Activated T-cell treated with anti-CD3 and anti-CD28 coated beads, Interleukin-2, amount 50 U/mL, for 24 hours (primary cell): Measurements from ENCODE around the gene SMO.

ENCODE experiments used
- DNase-seq: peaks from one replicate; pipeline ENCODE4 v3.0.0-alpha.2; 2020
- H3K27ac Mint-ChIP-seq: 2 replicates; pipeline ENCODE4 v1.8.0; 2020; ENCODE audit warnings: mild to moderate bottlenecking, mixed read lengths
- H3K27me3 Mint-ChIP-seq: 2 replicates; pipeline ENCODE4 v1.8.0; 2020; ENCODE audit warnings: mixed read lengths
- H3K36me3 Mint-ChIP-seq: 2 replicates; pipeline ENCODE4 v1.8.0; 2020; ENCODE audit warnings: low read depth, mixed read lengths
- H3K4me1 Mint-ChIP-seq: 2 replicates; pipeline ENCODE4 v1.8.0; 2020; ENCODE audit warnings: low read depth, mixed read lengths
- H3K4me3 Mint-ChIP-seq: 2 replicates; pipeline ENCODE4 v1.8.0; 2020; ENCODE audit warnings: mild to moderate bottlenecking, moderate library complexity, mixed read lengths
- H3K9me3 Mint-ChIP-seq: 2 replicates; pipeline ENCODE4 v1.8.0; 2020; ENCODE audit warnings: mixed read lengths

SMO gene

GRCh38 chr7:129188372-129188891, at the start of gene SMO:
Gene SMO, plus strand, starts transcription at chr7:129188633. Its CDS starts 519 bp downstream, at chr7:129189152.
- DNase-seq, result peak; percentile 53
- H3K27me3 Mint-ChIP-seq, result peaks cover 71% of the 10 kb centered on the region
- H3K27ac Mint-ChIP-seq, result no peak within 1 kb of the TSS
- H3K36me3 Mint-ChIP-seq, result no peaks in the 10 kb centered on the region
- no peaks in the 10 kb centered on the region for H3K9me3 Mint-ChIP-seq
- peaks cover 9% of the 10 kb centered on the region for H3K4me1 Mint-ChIP-seq
- H3K4me3 Mint-ChIP-seq, result peak within 1 kb of the TSS; percentile 60

GRCh38 chr7:129143724-129144094, 44.7 kb upstream of the SMO start:
- Mint-ChIP-seq H3K4me3 (peak overlapping the region; percentile 84), H3K4me1 (peaks cover 18% of the 10 kb centered on the region), H3K27ac (no peak overlapping the region), H3K9me3 (no peaks in the 10 kb centered on the region), H3K27me3 (peaks cover 25% of the 10 kb centered on the region), H3K36me3 (no peaks in the 10 kb centered on the region)
- DNase-seq, result no peak

GRCh38 chr7:129144095-129144833, 44.2 kb upstream of the SMO start, which contains the start of gene TSPAN33:
Gene TSPAN33, plus strand, starts transcription at chr7:129144707. Its CDS starts 274 bp downstream, at chr7:129144981.
- H3K9me3 Mint-ChIP-seq, result no peaks in the 10 kb centered on the region
- peaks cover 25% of the 10 kb centered on the region for H3K27me3 Mint-ChIP-seq
- H3K4me1 Mint-ChIP-seq, result peaks cover 18% of the 10 kb centered on the region
- H3K4me3 Mint-ChIP-seq, result peak within 1 kb of the TSS; percentile 84
- no peaks in the 10 kb centered on the region for H3K36me3 Mint-ChIP-seq
- peak; percentile 78 for DNase-seq
- no peak within 1 kb of the TSS for H3K27ac Mint-ChIP-seq

- peaks cover 18% of the 10 kb centered on the region for H3K4me1 Mint-ChIP-seq
- H3K36me3 Mint-ChIP-seq, result no peaks in the 10 kb centered on the region
- H3K27ac Mint-ChIP-seq, result no peak overlapping the region
- DNase-seq, result peak; percentile 51
- peak overlapping the region; percentile 75 for H3K4me3 Mint-ChIP-seq
- H3K27me3 Mint-ChIP-seq, result peaks cover 25% of the 10 kb centered on the region
- H3K9me3 Mint-ChIP-seq, result no peaks in the 10 kb centered on the region
Measured at GRCh38 chr7:129144834-129145668, 43.4 kb upstream of the SMO start.

GRCh38 chr7:129146237-129146979, 42.0 kb upstream of the SMO start:
- DNase-seq, result no peak
- H3K27ac Mint-ChIP-seq, result no peak overlapping the region
- peaks cover 25% of the 10 kb centered on the region for H3K27me3 Mint-ChIP-seq
- H3K36me3 Mint-ChIP-seq, result no peaks in the 10 kb centered on the region
- peak overlapping the region; percentile 75 for H3K4me3 Mint-ChIP-seq
- H3K9me3 Mint-ChIP-seq, result no peaks in the 10 kb centered on the region
- peaks cover 18% of the 10 kb centered on the region for H3K4me1 Mint-ChIP-seq

GRCh38 chr7:129147731-129148130, 40.7 kb upstream of the SMO start:
- no peak overlapping the region for H3K27ac Mint-ChIP-seq
- H3K4me3 Mint-ChIP-seq, result no peak overlapping the region
- H3K27me3 Mint-ChIP-seq, result peaks cover 25% of the 10 kb centered on the region
- DNase-seq, result no peak
- no peaks in the 10 kb centered on the region for H3K9me3 Mint-ChIP-seq
- H3K4me1 Mint-ChIP-seq, result peaks cover 18% of the 10 kb centered on the region
- no peaks in the 10 kb centered on the region for H3K36me3 Mint-ChIP-seq

- H3K4me3 Mint-ChIP-seq, result no peak overlapping the region
- peaks cover 9% of the 10 kb centered on the region for H3K4me1 Mint-ChIP-seq
- DNase-seq, result no peak
- peaks cover 9% of the 10 kb centered on the region for H3K27me3 Mint-ChIP-seq
- no peak overlapping the region for H3K27ac Mint-ChIP-seq
- H3K9me3 Mint-ChIP-seq, result no peaks in the 10 kb centered on the region
- H3K36me3 Mint-ChIP-seq, result no peaks in the 10 kb centered on the region
Measured at GRCh38 chr7:129149511-129149910, 38.9 kb upstream of the SMO start.

GRCh38 chr7:129150199-129150996, 38.0 kb upstream of the SMO start:
- peaks cover 9% of the 10 kb centered on the region for H3K27me3 Mint-ChIP-seq
- no peak overlapping the region for H3K27ac Mint-ChIP-seq
- no peak overlapping the region for H3K4me3 Mint-ChIP-seq
- peaks cover 7% of the 10 kb centered on the region for H3K4me1 Mint-ChIP-seq
- H3K9me3 Mint-ChIP-seq, result no peaks in the 10 kb centered on the region
- no peaks in the 10 kb centered on the region for H3K36me3 Mint-ChIP-seq
- no peak for DNase-seq

GRCh38 chr7:129157651-129158050, 30.8 kb upstream of the SMO start:
- DNase-seq, result no peak
- Mint-ChIP-seq H3K4me1 (no peaks in the 10 kb centered on the region), H3K27me3 (no peaks in the 10 kb centered on the region), H3K27ac (no peak overlapping the region), H3K36me3 (no peaks in the 10 kb centered on the region), H3K4me3 (no peak overlapping the region), H3K9me3 (no peaks in the 10 kb centered on the region)

- H3K36me3 Mint-ChIP-seq, result no peaks in the 10 kb centered on the region
- no peaks in the 10 kb centered on the region for H3K9me3 Mint-ChIP-seq
- H3K4me3 Mint-ChIP-seq, result no peak overlapping the region
- no peaks in the 10 kb centered on the region for H3K4me1 Mint-ChIP-seq
- no peaks in the 10 kb centered on the region for H3K27me3 Mint-ChIP-seq
- no peak for DNase-seq
- no peak overlapping the region for H3K27ac Mint-ChIP-seq
Measured at GRCh38 chr7:129159539-129159938, 28.9 kb upstream of the SMO start.

GRCh38 chr7:129160161-129160905, 28.1 kb upstream of the SMO start:
- H3K27me3 Mint-ChIP-seq, result no peaks in the 10 kb centered on the region
- H3K9me3 Mint-ChIP-seq, result no peaks in the 10 kb centered on the region
- no peak overlapping the region for H3K27ac Mint-ChIP-seq
- no peaks in the 10 kb centered on the region for H3K36me3 Mint-ChIP-seq
- no peak for DNase-seq
- H3K4me1 Mint-ChIP-seq, result no peaks in the 10 kb centered on the region
- no peak overlapping the region for H3K4me3 Mint-ChIP-seq

GRCh38 chr7:129161524-129162225, 26.8 kb upstream of the SMO start:
- Mint-ChIP-seq H3K9me3 (no peaks in the 10 kb centered on the region), H3K27me3 (no peaks in the 10 kb centered on the region), H3K36me3 (no peaks in the 10 kb centered on the region), H3K4me1 (no peaks in the 10 kb centered on the region), H3K27ac (no peak overlapping the region), H3K4me3 (no peak overlapping the region)
- no peak for DNase-seq

GRCh38 chr7:129162732-129163131, 25.7 kb upstream of the SMO start:
- DNase-seq, result no peak
- peaks cover 4% of the 10 kb centered on the region for H3K27me3 Mint-ChIP-seq
- H3K27ac Mint-ChIP-seq, result no peak overlapping the region
- H3K4me1 Mint-ChIP-seq, result no peaks in the 10 kb centered on the region
- H3K9me3 Mint-ChIP-seq, result no peaks in the 10 kb centered on the region
- no peak overlapping the region for H3K4me3 Mint-ChIP-seq
- H3K36me3 Mint-ChIP-seq, result no peaks in the 10 kb centered on the region
